HepG2 (cell line): ENCODE data around the gene OOSP1. TPM values are rescaled to one million over a fixed set of nuclear protein-coding genes. Genes with fewer than 3 reads are reported as not detected.

Experiments used
- ATAC-seq: fragments of 200-7000 bp; cut with Tn5 transposase; 3 replicates; pipeline ENCODE4 v1.9.1; 2020; ENCODE audit warnings: mild to moderate bottlenecking, moderate library complexity
- BruUV-seq: library from RNA; stranded (reverse); fragments of 400-500 nt; replicated peaks from 2 replicates; lab custom pipeline; 2021; lab: Mats Ljungman, UMichigan
- CTCF ChIA-PET: fragments of 300-600 bp; formaldehyde crosslinking; extraction: SDS; loops from one replicate; lab custom pipeline; 2021; ENCODE audit warnings: low total read pairs, inconsistent platforms, low intra/inter-chr PET ratio; lab: Yijun Ruan, JAX
- POLR2A ChIA-PET: fragments of 350-600 bp; sonication (Branson Sonifier 250); formaldehyde crosslinking; loops from one replicate; lab custom pipeline; 2020; ENCODE audit warnings: antibody characterized with exemption, inconsistent platforms; lab: Yijun Ruan, JAX
- DNase-seq: peaks from one replicate; pipeline ENCODE4 v3.0.0-alpha.2; 2015; ENCODE audit warnings: low spot score
- FAIRE-seq: peaks from 3 replicates; lab custom pipeline; 2011; peaks lifted over from hg19 to GRCh38; lab: Jason Lieb, UNC
- H2AFZ ChIP-seq: one replicate; pipeline ENCODE4 v1.6.1; 2011; ENCODE audit warnings: low read length, inconsistent platforms
- H3K27ac ChIP-seq: fragments of 300-600 bp; 3 replicates; pipeline ENCODE4 v1.8.0; 2011; ENCODE audit warnings: mixed run types, mild to moderate bottlenecking, mixed read lengths, low read length, inconsistent platforms; ENCODE audit not compliant: insufficient read depth; ENCODE audit errors: extremely low read length
- H3K27me3 ChIP-seq, 2 experiments: fragments of 200-600 bp in 1 of 2; 2 replicates in 1 of 2; 3 replicates in 1 of 2; pipeline versions ENCODE4 v1.6.0 to v1.8.0; 2011; ENCODE audit warnings: low read length in 2 of 2, mild to moderate bottlenecking in 2 of 2, moderate library complexity in 2 of 2, inconsistent platforms in 1 of 2; ENCODE audit not compliant: insufficient read depth in 2 of 2, control insufficient read depth in 1 of 2
- H3K36me3 ChIP-seq, 2 experiments: fragments of 200-600 bp in 1 of 2; replicated peaks in 1 of 2; 2 replicates in 1 of 2; 3 replicates in 1 of 2; pipeline versions ENCODE4 v1.5.1 to v1.8.0; 2011; ENCODE audit warnings: low read length in 2 of 2, inconsistent platforms in 1 of 2; ENCODE audit not compliant: insufficient read depth in 2 of 2, control insufficient read depth in 1 of 2
- H3K4me1 ChIP-seq: 2 replicates; pipeline ENCODE4 v1.5.1; 2012; ENCODE audit warnings: low read length, inconsistent platforms; ENCODE audit not compliant: insufficient read depth
- H3K4me2 ChIP-seq: 2 replicates; pipeline ENCODE4 v1.6.0; 2011; ENCODE audit warnings: low read depth, low read length, inconsistent platforms
- H3K4me3 ChIP-seq, 3 experiments: fragments of 200-600 bp in 1 of 3; sonication (generic), shearing (Covaris generic) in 1 of 3; replicated peaks in 1 of 3; 2 replicates each; pipeline ENCODE4 v1.5.1; 2011 to 2016; ENCODE audit warnings: low read length in 3 of 3, inconsistent platforms in 2 of 3, low read depth in 2 of 3, mild to moderate bottlenecking in 2 of 3, control low read depth in 1 of 3, mixed read lengths in 1 of 3; ENCODE audit not compliant: insufficient read depth in 1 of 3
- H3K79me2 ChIP-seq: one replicate; pipeline ENCODE4 v1.6.1; 2011; ENCODE audit warnings: low read length, inconsistent platforms; ENCODE audit not compliant: insufficient read depth
- H3K9ac ChIP-seq: 2 replicates; pipeline ENCODE4 v1.6.0; 2011; ENCODE audit warnings: mild to moderate bottlenecking, low read depth, low read length, inconsistent platforms; ENCODE audit not compliant: insufficient read depth
- H3K9me3 ChIP-seq: 2 replicates; pipeline ENCODE4 v1.5.1; 2012; ENCODE audit warnings: mild to moderate bottlenecking, low read length
- H4K20me1 ChIP-seq: 2 replicates; pipeline ENCODE4 v1.6.0; 2011; ENCODE audit warnings: inconsistent platforms, mild to moderate bottlenecking, low read length, moderate library complexity; ENCODE audit not compliant: insufficient read depth
- BRD4 ChIP-seq: sonication (generic); formaldehyde crosslinking; IDR thresholded peaks from 2 replicates; pipeline ENCODE4 v1.4.0; 2020; ENCODE audit warnings: missing genetic modification reagents
- SETDB1 ChIP-seq: sonication (generic); formaldehyde crosslinking; IDR thresholded peaks from 2 replicates; pipeline ENCODE4 v1.5.1; 2020; ENCODE audit warnings: missing genetic modification reagents, mild to moderate bottlenecking, borderline replicate concordance
- SMAD3 ChIP-seq: sonication (generic); formaldehyde crosslinking; IDR thresholded peaks from 2 replicates; pipeline ENCODE4 v1.4.0; 2020; ENCODE audit warnings: missing genetic modification reagents
- ZBED4 ChIP-seq: sonication (generic); formaldehyde crosslinking; IDR thresholded peaks from 2 replicates; pipeline ENCODE4 v1.4.0; 2020; ENCODE audit warnings: missing genetic modification reagents, borderline replicate concordance
- ZNF788 ChIP-seq: sonication (generic); formaldehyde crosslinking; IDR thresholded peaks from 2 replicates; pipeline ENCODE4 v1.5.0; 2020; ENCODE audit warnings: mild to moderate bottlenecking, missing genetic modification reagents, borderline replicate concordance
- WGBS: methylation state at CpG from one replicate; pipeline ENCODE4 v1.1.6; 2017; ENCODE audit warnings: low lambda C conversion rate; 5-methylcytosine and 5-hydroxymethylcytosine counted together
- in situ Hi-C: cut with HindIII; loops from 2 replicates; pipeline ENCODE4 v1.10.0; 2017; ENCODE audit warnings: low pct_unique_long_range_greater_than_20kb; ENCODE audit not compliant: extremely low pct_ligation_motif_present
- intact Hi-C: fragments of 100-400 bp; cut with micrococcal nuclease; formaldehyde crosslinking; loops from one replicate; pipeline ENCODE4 v1.10.0; 2022; ENCODE audit not compliant: unreplicated experiment
- polyA plus RNA-seq, 8 experiments: library from polyadenylated mRNA; depleted of rRNA in 3 of 8; stranded (reverse) in 7 of 8; unstranded in 1 of 8; fragments of >200 nt; fragmentation: Illumina TruSeq in 4 of 8; extraction: Trizol in 4 of 8; gene quantifications; 2 replicates each; pipeline versions ENCODE4 v1.2.1 to v1.2.3, GENCODE V29; 2011 to 2016; ENCODE audit warnings: low read depth in 4 of 8, missing spikeins in 1 of 8, mixed read lengths in 1 of 8; ENCODE audit not compliant: insufficient read depth in 1 of 8
- total RNA-seq, 5 experiments: library from RNA; depleted of rRNA; stranded (reverse); fragments of >200 nt; fragmentation: Illumina TruSeq; extraction: Trizol; gene quantifications; 2 replicates each; pipeline ENCODE4 v1.2.3, GENCODE V29; 2016; ENCODE audit warnings: low read depth in 1 of 5
- TF ChIP-seq, protein P1 (sequence below): sonication (generic); formaldehyde crosslinking; IDR thresholded peaks from 2 replicates; pipeline ENCODE4 v1.4.0; 2020; ENCODE audit warnings: mild to moderate bottlenecking, missing genetic modification reagents, borderline replicate concordance
- TF ChIP-seq, protein P2 (sequence below): sonication (generic); formaldehyde crosslinking; IDR thresholded peaks from 2 replicates; pipeline ENCODE4 v1.4.0; 2020; ENCODE audit warnings: missing genetic modification reagents

Gene OOSP1
- total and polyA plus RNA-seq, 2 of the 13 experiments (the other 11 are each of a cell fraction or from before 2014, with no cell fraction given): not detected

GRCh38 chr11:59984368-59984767 is 46.1 kb downstream of the OOSP1 start:
- no peaks in the 10 kb centered on the region for H3K79me2 ChIP-seq
- H4K20me1 ChIP-seq: no peaks in the 10 kb centered on the region
- CTCF ChIA-PET: no interaction called here
- no peaks in the 10 kb centered on the region for H3K27me3 ChIP-seq
- no peak overlapping the region for H2AFZ ChIP-seq
- H3K4me1 ChIP-seq: no peaks in the 10 kb centered on the region
- in situ Hi-C loops: no loop called here
- no peak overlapping the region for H3K27ac ChIP-seq
- intact Hi-C loops: no loop called here
- H3K9me3 ChIP-seq: no peaks in the 10 kb centered on the region
- TF ChIP-seq, protein P1, sequence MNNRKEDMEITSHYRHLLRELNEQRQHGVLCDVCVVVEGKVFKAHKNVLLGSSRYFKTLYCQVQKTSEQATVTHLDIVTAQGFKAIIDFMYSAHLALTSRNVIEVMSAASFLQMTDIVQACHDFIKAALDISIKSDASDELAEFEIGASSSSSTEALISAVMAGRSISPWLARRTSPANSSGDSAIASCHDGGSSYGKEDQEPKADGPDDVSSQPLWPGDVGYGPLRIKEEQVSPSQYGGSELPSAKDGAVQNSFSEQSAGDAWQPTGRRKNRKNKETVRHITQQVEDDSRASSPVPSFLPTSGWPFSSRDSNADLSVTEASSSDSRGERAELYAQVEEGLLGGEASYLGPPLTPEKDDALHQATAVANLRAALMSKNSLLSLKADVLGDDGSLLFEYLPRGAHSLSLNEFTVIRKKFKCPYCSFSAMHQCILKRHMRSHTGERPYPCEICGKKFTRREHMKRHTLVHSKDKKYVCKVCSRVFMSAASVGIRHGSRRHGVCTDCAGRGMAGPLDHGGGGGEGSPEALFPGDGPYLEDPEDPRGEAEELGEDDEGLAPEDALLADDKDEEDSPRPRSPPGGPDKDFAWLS (CRISPR knock-in tag): no peak
- TF ChIP-seq, protein P2, sequence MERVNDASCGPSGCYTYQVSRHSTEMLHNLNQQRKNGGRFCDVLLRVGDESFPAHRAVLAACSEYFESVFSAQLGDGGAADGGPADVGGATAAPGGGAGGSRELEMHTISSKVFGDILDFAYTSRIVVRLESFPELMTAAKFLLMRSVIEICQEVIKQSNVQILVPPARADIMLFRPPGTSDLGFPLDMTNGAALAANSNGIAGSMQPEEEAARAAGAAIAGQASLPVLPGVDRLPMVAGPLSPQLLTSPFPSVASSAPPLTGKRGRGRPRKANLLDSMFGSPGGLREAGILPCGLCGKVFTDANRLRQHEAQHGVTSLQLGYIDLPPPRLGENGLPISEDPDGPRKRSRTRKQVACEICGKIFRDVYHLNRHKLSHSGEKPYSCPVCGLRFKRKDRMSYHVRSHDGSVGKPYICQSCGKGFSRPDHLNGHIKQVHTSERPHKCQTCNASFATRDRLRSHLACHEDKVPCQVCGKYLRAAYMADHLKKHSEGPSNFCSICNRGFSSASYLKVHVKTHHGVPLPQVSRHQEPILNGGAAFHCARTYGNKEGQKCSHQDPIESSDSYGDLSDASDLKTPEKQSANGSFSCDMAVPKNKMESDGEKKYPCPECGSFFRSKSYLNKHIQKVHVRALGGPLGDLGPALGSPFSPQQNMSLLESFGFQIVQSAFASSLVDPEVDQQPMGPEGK (CRISPR knock-in tag): no peak
- no peak for TF ChIP-seq ZNF788 (CRISPR knock-in tag)
- TF ChIP-seq BRD4 (CRISPR knock-in tag): no peak
- no peak for TF ChIP-seq ZBED4 (CRISPR knock-in tag)
- no peak for TF ChIP-seq SETDB1
- TF ChIP-seq SMAD3 (CRISPR knock-in tag): no peak
- DNase-seq: no peak
- H3K4me2 ChIP-seq: no peak overlapping the region
- POLR2A ChIA-PET: no interaction called here
- H3K4me3 ChIP-seq: no peak overlapping the region
- H3K9ac ChIP-seq: no peak overlapping the region
- no peaks in the 10 kb centered on the region for H3K36me3 ChIP-seq
- WGBS: 0% methylated on average over 3 of the region's 3 CpGs
- ATAC-seq: no peak
- BruUV-seq: no TSS peak
- no peak for FAIRE-seq
